Stimulated activated CD8-positive, alpha-beta memory T cell treated with anti-CD3 and anti-CD28 coated beads, Interleukin-15, amount 100 ng/mL, for 1 hour (primary cell): ENCODE results near the gene FAM222B.
"Not testable (repeated sequence)": the region's sequence is repeated elsewhere in the genome, so short reads cannot be mapped to it uniquely, and the experiment has no call there.

Source experiments
- DNase-seq: peaks from one replicate; pipeline ENCODE4 v3.0.0-alpha.2; 2020; ENCODE audit warnings: low read depth

The FAM222B gene

GRCh38 chr17:28726627-28727491 lies 115.7 kb downstream of the FAM222B start:
- DNase-seq = peak; percentile 84

GRCh38 chr17:28726226-28726626 lies 116.4 kb downstream of the FAM222B start, which contains the start of gene TLCD1:
Gene TLCD1 (minus strand): TSS chr17:28726233. CDS start chr17:28726097, 136 bp downstream.
- DNase-seq = no peak

GRCh38 chr17:28725660-28726225 lies 116.8 kb downstream of the FAM222B start:
- DNase-seq = no peak

GRCh38 chr17:28725166-28725659 lies 117.4 kb downstream of the FAM222B start:
- DNase-seq = no peak

- no peak for DNase-seq
Measured at GRCh38 chr17:28724500-28725165, 118.0 kb downstream of the FAM222B start.

- DNase-seq = not testable (repeated sequence)
Measured at GRCh38 chr17:28723836-28724499, 118.6 kb downstream of the FAM222B start.

- DNase-seq = no peak
Measured at GRCh38 chr17:28723159-28723835, 119.3 kb downstream of the FAM222B start.

GRCh38 chr17:28722417-28723158 lies 120.0 kb downstream of the FAM222B start:
- DNase-seq = no peak

GRCh38 chr17:28720997-28721329 lies 121.6 kb downstream of the FAM222B start:
- DNase-seq = not testable (repeated sequence)

GRCh38 chr17:28720247-28720996 lies 122.2 kb downstream of the FAM222B start:
- no peak for DNase-seq

GRCh38 chr17:28719021-28719433 lies 123.6 kb downstream of the FAM222B start:
- DNase-seq = no peak

- DNase-seq = no peak
Measured at GRCh38 chr17:28718333-28719020, 124.1 kb downstream of the FAM222B start.

GRCh38 chr17:28717578-28718332 lies 124.8 kb downstream of the FAM222B start, which contains the start of gene RAB34:
Gene RAB34 (minus strand): TSS chr17:28717868. CDS start chr17:28717266, 602 bp downstream.
- DNase-seq = no peak

GRCh38 chr17:28716740-28717577 lies 125.6 kb downstream of the FAM222B start:
- no peak for DNase-seq

- DNase-seq = no peak
Measured at GRCh38 chr17:28715217-28715616, 127.4 kb downstream of the FAM222B start.

GRCh38 chr17:28714281-28714680 lies 128.3 kb downstream of the FAM222B start:
- DNase-seq = no peak

GRCh38 chr17:28712705-28713415 lies 129.7 kb downstream of the FAM222B start:
- DNase-seq = no peak
